ENCODE results near the gene PPP1R16B. TPM values are rescaled to one million over a fixed set of nuclear protein-coding genes. Genes with fewer than 3 reads are reported as not detected.
A peak's percentile ranks its signal among the peaks of the same experiment; 100 is the strongest.

PPP1R16B gene
- total and polyA plus RNA-seq, 3 donors from 2014 or later, result 1.2 to 3.7 (median 1.3) TPM

DNA sequence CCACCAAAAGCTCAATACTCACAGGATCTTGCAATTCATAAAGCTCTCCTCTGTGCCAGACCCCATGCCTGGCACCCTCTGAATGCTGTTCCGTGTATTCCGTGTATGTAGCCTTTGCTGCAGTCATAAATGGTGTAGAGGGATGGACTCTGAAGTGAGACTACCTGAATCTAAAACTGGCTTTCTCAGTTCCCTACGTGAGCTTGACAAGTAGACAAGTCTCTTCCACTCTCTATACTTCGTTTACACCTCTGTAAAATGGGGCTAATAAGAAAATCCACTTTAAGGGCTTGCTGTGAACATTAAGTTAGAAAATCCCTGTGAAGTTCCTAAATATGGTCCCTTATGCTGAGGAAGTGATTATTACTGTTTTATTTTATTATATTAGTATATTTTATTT lies 31.5 kb downstream of the PPP1R16B start:
- intact Hi-C loops (cut with DNase I; ENCODE audit: low total_unique reads), result no loop called here
- H3K27me3 ChIP-seq, result no peaks in the 10 kb centered on the region

DNA sequence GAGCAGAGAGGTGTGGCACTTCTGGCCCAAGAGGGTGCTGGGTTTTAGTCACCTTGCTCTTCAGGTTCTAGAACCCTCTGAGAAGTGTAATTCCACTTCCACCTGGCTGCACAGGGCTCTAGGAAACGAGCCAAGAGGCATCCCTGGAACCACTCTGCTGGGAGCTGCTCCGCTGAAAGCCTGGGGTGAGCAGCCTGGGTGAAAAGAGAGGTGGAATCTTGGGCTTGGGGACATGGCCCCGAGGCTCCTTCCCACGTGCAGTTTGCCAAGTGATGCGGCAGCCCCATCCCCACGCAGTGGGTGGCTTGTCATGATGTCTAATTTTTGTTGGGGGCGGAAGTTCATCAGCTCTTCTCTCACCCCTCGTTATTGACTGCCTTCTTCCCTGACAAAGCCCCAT lies 32.8 kb downstream of the PPP1R16B start:
- Histone ChIP-seq H3K4me3 (no peak overlapping the region), H3K9me3 (no peaks in the 10 kb centered on the region), H3K27me3 (no peaks in the 10 kb centered on the region), H3K4me1 (no peaks in the 10 kb centered on the region), H3K36me3 (ENCODE audit: low read depth, missing control alignments) (no peaks in the 10 kb centered on the region), H3K27ac (no peak overlapping the region)
- DNase-seq, result no peak
- intact Hi-C loops (cut with DNase I; ENCODE audit: low total_unique reads), result no loop called here
- WGBS, 2 donors, result 80 to 84% methylated on average over 8 of the region's 8 CpGs
- TF ChIP-seq, protein P1, sequence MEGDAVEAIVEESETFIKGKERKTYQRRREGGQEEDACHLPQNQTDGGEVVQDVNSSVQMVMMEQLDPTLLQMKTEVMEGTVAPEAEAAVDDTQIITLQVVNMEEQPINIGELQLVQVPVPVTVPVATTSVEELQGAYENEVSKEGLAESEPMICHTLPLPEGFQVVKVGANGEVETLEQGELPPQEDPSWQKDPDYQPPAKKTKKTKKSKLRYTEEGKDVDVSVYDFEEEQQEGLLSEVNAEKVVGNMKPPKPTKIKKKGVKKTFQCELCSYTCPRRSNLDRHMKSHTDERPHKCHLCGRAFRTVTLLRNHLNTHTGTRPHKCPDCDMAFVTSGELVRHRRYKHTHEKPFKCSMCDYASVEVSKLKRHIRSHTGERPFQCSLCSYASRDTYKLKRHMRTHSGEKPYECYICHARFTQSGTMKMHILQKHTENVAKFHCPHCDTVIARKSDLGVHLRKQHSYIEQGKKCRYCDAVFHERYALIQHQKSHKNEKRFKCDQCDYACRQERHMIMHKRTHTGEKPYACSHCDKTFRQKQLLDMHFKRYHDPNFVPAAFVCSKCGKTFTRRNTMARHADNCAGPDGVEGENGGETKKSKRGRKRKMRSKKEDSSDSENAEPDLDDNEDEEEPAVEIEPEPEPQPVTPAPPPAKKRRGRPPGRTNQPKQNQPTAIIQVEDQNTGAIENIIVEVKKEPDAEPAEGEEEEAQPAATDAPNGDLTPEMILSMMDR (IDR thresholded peaks at IDR 0.05), result no peak
- no peak for TF ChIP-seq POLR2A (IDR thresholded peaks at IDR 0.05)

More for the DNA sequence above, 31.5 kb downstream of the PPP1R16B start:
- DNase-seq, result no peak
- Histone ChIP-seq H3K9me3 (no peaks in the 10 kb centered on the region), H3K36me3 (ENCODE audit: low read depth, missing control alignments) (no peaks in the 10 kb centered on the region), H3K4me3 (no peak overlapping the region), H3K27ac (no peak overlapping the region), H3K4me1 (no peaks in the 10 kb centered on the region)
- WGBS, 2 donors, result 80 to 91% methylated on average over 4 of the region's 4 CpGs
- TF ChIP-seq, protein P1 (IDR thresholded peaks at IDR 0.05), result no peak

DNA sequence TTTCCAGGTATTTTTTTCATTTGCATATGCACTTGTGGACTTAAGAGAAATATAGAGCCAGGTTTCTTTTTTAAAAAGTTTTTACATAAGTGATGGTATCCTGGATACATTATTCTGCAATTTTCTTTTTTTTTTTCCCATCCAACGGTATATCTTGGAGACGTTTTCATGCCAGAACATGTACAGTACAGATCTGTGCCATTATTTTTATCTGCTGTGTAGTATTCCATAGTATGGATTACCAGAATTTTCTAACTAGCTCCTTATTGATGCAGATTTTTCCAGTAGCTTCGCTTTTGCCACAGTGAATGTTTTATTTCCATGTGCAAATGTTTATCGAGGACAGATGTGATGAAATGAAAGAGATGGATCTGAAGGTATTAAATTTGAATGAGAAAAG lies 34.1 kb downstream of the PPP1R16B start:
- no peaks in the 10 kb centered on the region for H3K9me3 ChIP-seq
- DNase-seq, result no peak
- no peak for TF ChIP-seq POLR2A (IDR thresholded peaks at IDR 0.05)
- TF ChIP-seq, protein P1 (IDR thresholded peaks at IDR 0.05), result no peak
- intact Hi-C loops (cut with DNase I; ENCODE audit: low total_unique reads), result no loop called here
- H3K27ac ChIP-seq, result no peak overlapping the region
- H3K36me3 ChIP-seq (ENCODE audit: low read depth, missing control alignments), result no peaks in the 10 kb centered on the region
- H3K4me1 ChIP-seq, result no peaks in the 10 kb centered on the region
- no peaks in the 10 kb centered on the region for H3K27me3 ChIP-seq
- 88 to 92% methylated on average over 4 of the region's 4 CpGs for WGBS, 2 donors
- H3K4me3 ChIP-seq, result no peak overlapping the region

DNA sequence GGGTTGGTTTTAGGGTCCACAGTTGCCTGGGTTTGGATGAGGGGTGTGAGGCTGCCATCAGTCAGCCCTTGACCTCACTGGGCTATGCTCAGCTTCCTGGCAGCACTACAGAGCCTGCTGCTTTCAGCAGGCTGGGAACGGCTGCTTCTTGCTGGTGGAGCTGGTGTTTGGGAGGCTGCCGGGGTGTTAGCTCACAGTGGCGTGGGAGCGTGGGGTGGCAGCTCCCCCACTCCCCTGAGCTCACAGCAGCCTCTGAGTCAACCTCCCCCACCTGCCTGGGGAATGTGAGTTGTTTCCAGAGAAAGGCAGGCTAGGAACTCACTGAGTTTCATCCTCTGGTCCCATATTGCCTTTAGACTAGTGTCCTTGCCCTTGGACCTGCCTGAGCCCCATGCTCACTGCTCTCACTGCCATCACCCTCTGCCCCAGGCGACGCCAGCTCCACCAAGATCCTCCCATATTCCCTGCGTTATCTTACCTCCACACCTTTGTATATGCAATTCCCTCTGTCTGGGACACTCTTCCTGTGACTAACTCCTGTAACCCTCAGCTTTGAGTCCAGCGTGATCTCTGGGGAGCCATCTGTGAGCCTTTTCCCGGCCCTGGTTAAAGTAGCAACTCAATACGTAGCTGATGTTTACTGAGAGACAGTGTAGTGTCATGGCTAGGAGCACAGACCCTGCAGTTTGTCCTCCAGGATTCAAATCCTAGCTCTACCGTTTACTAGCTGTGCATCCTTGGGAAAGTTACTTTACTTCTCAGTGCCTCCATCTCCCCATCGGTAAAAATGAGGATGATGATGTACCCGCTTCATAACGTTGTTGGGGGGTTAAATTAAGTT lies 34.8 kb downstream of the PPP1R16B start:
- Histone ChIP-seq H3K27me3 (no peaks in the 10 kb centered on the region), H3K9me3 (no peaks in the 10 kb centered on the region), H3K36me3 (ENCODE audit: low read depth, missing control alignments) (no peaks in the 10 kb centered on the region), H3K4me1 (no peaks in the 10 kb centered on the region), H3K27ac (no peak overlapping the region), H3K4me3 (no peak overlapping the region)
- intact Hi-C loops (cut with DNase I; ENCODE audit: low total_unique reads), result no loop called here
- TF ChIP-seq POLR2A (IDR thresholded peaks at IDR 0.05), result no peak
- TF ChIP-seq, protein P1 (IDR thresholded peaks at IDR 0.05), result no peak
- WGBS, 2 donors, result 56 to 80% methylated on average over 10 to 14 of the region's 14 CpGs
- peak; percentile 76 for DNase-seq
